ENCODE results near the gene TMEM184B. TPM values are rescaled to one million over a fixed set of nuclear protein-coding genes. Genes with fewer than 3 reads are reported as not detected.

Gene TMEM184B
- 100 to 1,000 TPM in 1 of 2 donors, 10 to 100 TPM in 1; 76.0 to 137 TPM for total RNA-seq

GRCh38 chr22:38272373-38273134 is at the start of gene TMEM184B:
Gene TMEM184B (minus strand): TSS chr22:38273010. CDS start chr22:38247961, 25,049 bp downstream.
- WGBS = 0% methylated on average over 64 of the region's 97 CpGs
- DNase-seq (ENCODE audit: low spot score) = peak; percentile 66
- H3K27ac ChIP-seq = peak within 1 kb of the TSS; percentile 86 to 91
- H3K36me3 ChIP-seq = no peaks in the 10 kb centered on the region
- peak within 1 kb of the TSS; percentile 94 to 98 for H3K4me3 ChIP-seq
- intact Hi-C loops (cut with DNase I) = loop anchor here (5.0 kb wide), 2 partner anchors 45 to 70 kb away; partner anchors contain the start of genes CSNK1E and MAFF
- no peaks in the 10 kb centered on the region for H3K9me3 ChIP-seq
- H3K4me1 ChIP-seq (replicated peaks) = peaks cover 6% of the 10 kb centered on the region
- TF ChIP-seq POLR2AphosphoS5 (IDR thresholded peaks at IDR 0.05) (no peak), POLR2A (IDR thresholded peaks at IDR 0.05) (peak; percentile 79), CTCF (IDR thresholded peaks at IDR 0.05) (no peak)
- no peaks in the 10 kb centered on the region for H3K27me3 ChIP-seq (replicated peaks; ENCODE audit: insufficient read depth)

- Histone ChIP-seq H3K4me3 (no peak overlapping the region), H3K9me3 (no peaks in the 10 kb centered on the region), H3K27ac (no peak overlapping the region), H3K36me3 (no peaks in the 10 kb centered on the region), H3K27me3 (replicated peaks; ENCODE audit: insufficient read depth) (no peaks in the 10 kb centered on the region), H3K4me1 (replicated peaks) (peaks cover 9% of the 10 kb centered on the region)
- WGBS = 91% methylated on average over 11 of the region's 11 CpGs
- intact Hi-C loops (cut with DNase I) = no loop called here
- TF ChIP-seq POLR2AphosphoS5 (IDR thresholded peaks at IDR 0.05) = no peak
- no peak for TF ChIP-seq CTCF (IDR thresholded peaks at IDR 0.05)
- no peak for TF ChIP-seq POLR2A (IDR thresholded peaks at IDR 0.05)
- no peak for DNase-seq (ENCODE audit: low spot score)
Observed at GRCh38 chr22:38320605-38321402, 48.0 kb upstream of the TMEM184B start.

- no peak for DNase-seq (ENCODE audit: low spot score)
- intact Hi-C loops (cut with DNase I) = loop anchor here (5.0 kb wide), 2 partner anchors 47 to 117 kb away; partner anchors contain the start of genes MAFF and TMEM184B
- TF ChIP-seq CTCF (IDR thresholded peaks at IDR 0.05) (no peak), POLR2A (IDR thresholded peaks at IDR 0.05) (no peak), POLR2AphosphoS5 (IDR thresholded peaks at IDR 0.05) (no peak)
- Histone ChIP-seq H3K4me3 (no peak overlapping the region), H3K27me3 (replicated peaks; ENCODE audit: insufficient read depth) (no peaks in the 10 kb centered on the region), H3K36me3 (no peaks in the 10 kb centered on the region), H3K9me3 (no peaks in the 10 kb centered on the region), H3K4me1 (replicated peaks) (peaks cover 21% of the 10 kb centered on the region), H3K27ac (peak overlapping the region; percentile 99)
- WGBS = 93% methylated on average over 14 of the region's 14 CpGs
Observed at GRCh38 chr22:38318792-38319773, 46.3 kb upstream of the TMEM184B start.

GRCh38 chr22:38317995-38318715 is 45.3 kb upstream of the TMEM184B start:
- Histone ChIP-seq H3K4me1 (replicated peaks) (peaks cover 27% of the 10 kb centered on the region), H3K4me3 (peak overlapping the region; percentile 42 to 80), H3K9me3 (no peaks in the 10 kb centered on the region), H3K36me3 (no peaks in the 10 kb centered on the region), H3K27ac (peak overlapping the region; percentile 99), H3K27me3 (replicated peaks; ENCODE audit: insufficient read depth) (no peaks in the 10 kb centered on the region)
- intact Hi-C loops (cut with DNase I) = loop anchor here (5.0 kb wide), 2 partner anchors 46 to 116 kb away; partner anchors contain the start of genes MAFF and TMEM184B
- peak; percentile 85 for DNase-seq (ENCODE audit: low spot score)
- TF ChIP-seq POLR2A (IDR thresholded peaks at IDR 0.05) (peak; percentile 67), CTCF (IDR thresholded peaks at IDR 0.05) (peak in 1 of 4 experiments; percentile 10), POLR2AphosphoS5 (IDR thresholded peaks at IDR 0.05) (peak; percentile 92)
- 9% methylated on average over 18 of the region's 18 CpGs for WGBS

Data from prostate gland (tissue), 2 donors.